Lower leg skin (tissue), 4 donors: ENCODE measurements around the gene RILPL2. TPM values are rescaled to one million over a fixed set of nuclear protein-coding genes. Genes with fewer than 3 reads are reported as not detected.

Experiments used
- DNase-seq, 2 donors: peaks; one replicate each; pipeline ENCODE4 v3.0.0-alpha.2; 2019; ENCODE audit warnings: low spot score in 2 of 2
- H3K4me3 ChIP-seq: fragments of 200-600 bp; sonication (generic); 2 replicates; pipeline ENCODE4 v1.5.1; 2017; ENCODE audit warnings: mild to moderate bottlenecking, low read depth; ENCODE audit not compliant: poor library complexity, severe bottlenecking
- POLR2A ChIP-seq, 2 donors: fragments of 450-650 bp; IDR thresholded peaks; one replicate each; pipeline ENCODE4 v1.6.1; 2016 to 2017; ENCODE audit warnings: antibody characterized with exemption in 2 of 2, mild to moderate bottlenecking in 1 of 2, moderate library complexity in 1 of 2
- WGBS, 2 donors: methylation state at CpG; one replicate each; pipeline ENCODE4 v1.1.5; 2018; 5-methylcytosine and 5-hydroxymethylcytosine counted together
- intact Hi-C: fragments of 100-400 bp; cut with DNase I; formaldehyde crosslinking; loops from one replicate; pipeline ENCODE4 v1.15.0; 2023; ENCODE audit warnings: low total_unique reads
- total RNA-seq, 4 donors: library from RNA; depleted of rRNA; stranded (reverse); fragments of >200 nt; gene quantifications; one replicate each; pipeline ENCODE4 v1.1.0, GENCODE V29; 2016
- TF ChIP-seq, protein P1 (sequence below), 3 donors: fragments of 450-650 bp; IDR thresholded peaks; one replicate each; pipeline ENCODE4 v1.5.1; 2016; ENCODE audit warnings: antibody characterized with exemption in 3 of 3, mild to moderate bottlenecking in 3 of 3, moderate library complexity in 2 of 3

RILPL2 gene
- total RNA-seq, 4 donors from 2014 or later = 2.8 to 5.6 (median 4.2) TPM

GRCh38 chr12:123401753-123402683, 34.5 kb downstream of the RILPL2 start:
- WGBS, 2 donors = 85 to 86% methylated on average over 14 to 15 of the region's 15 CpGs
- DNase-seq = no peak
- TF ChIP-seq, protein P1, sequence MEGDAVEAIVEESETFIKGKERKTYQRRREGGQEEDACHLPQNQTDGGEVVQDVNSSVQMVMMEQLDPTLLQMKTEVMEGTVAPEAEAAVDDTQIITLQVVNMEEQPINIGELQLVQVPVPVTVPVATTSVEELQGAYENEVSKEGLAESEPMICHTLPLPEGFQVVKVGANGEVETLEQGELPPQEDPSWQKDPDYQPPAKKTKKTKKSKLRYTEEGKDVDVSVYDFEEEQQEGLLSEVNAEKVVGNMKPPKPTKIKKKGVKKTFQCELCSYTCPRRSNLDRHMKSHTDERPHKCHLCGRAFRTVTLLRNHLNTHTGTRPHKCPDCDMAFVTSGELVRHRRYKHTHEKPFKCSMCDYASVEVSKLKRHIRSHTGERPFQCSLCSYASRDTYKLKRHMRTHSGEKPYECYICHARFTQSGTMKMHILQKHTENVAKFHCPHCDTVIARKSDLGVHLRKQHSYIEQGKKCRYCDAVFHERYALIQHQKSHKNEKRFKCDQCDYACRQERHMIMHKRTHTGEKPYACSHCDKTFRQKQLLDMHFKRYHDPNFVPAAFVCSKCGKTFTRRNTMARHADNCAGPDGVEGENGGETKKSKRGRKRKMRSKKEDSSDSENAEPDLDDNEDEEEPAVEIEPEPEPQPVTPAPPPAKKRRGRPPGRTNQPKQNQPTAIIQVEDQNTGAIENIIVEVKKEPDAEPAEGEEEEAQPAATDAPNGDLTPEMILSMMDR (IDR thresholded peaks at IDR 0.05) = no peak
- TF ChIP-seq POLR2A (IDR thresholded peaks at IDR 0.05) = no peak
- intact Hi-C loops = no loop called here
- H3K4me3 ChIP-seq = no peak overlapping the region

DNA sequence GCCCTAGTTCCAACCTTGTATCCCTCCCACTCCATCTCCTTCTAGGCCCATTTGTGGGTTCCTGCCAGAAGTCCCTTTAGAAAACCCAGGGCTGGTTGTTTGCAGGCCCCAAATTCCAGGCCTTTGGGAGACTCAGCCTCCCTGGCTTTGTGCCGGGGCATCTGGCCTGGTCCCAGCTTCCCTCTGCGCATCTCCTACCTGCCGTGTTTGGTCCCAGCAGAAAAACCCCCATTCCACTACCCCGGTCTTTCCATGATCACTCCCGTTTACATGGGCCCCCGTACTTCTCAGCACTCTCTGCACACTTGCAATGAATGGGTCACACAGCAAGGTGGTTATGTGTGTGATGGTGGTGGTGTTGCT, 37.2 kb downstream of the RILPL2 start:
- no peak overlapping the region for H3K4me3 ChIP-seq
- WGBS, 2 donors = 62 to 65% methylated on average over 6 of the region's 6 CpGs

GRCh38 chr12:123398550-123399254, 37.8 kb downstream of the RILPL2 start:
- intact Hi-C loops = no loop called here
- no peak overlapping the region for H3K4me3 ChIP-seq
- WGBS, 2 donors = 55 to 57% methylated on average over 10 to 12 of the region's 14 CpGs
- peak in 1 of 2 donors; percentile 85 for DNase-seq
- TF ChIP-seq, protein P1 (IDR thresholded peaks at IDR 0.05) = no peak
- TF ChIP-seq POLR2A (IDR thresholded peaks at IDR 0.05) = no peak

More for the DNA sequence above, 37.2 kb downstream of the RILPL2 start:
- TF ChIP-seq POLR2A (IDR thresholded peaks at IDR 0.05) = no peak
- TF ChIP-seq, protein P1 (IDR thresholded peaks at IDR 0.05) = no peak
- intact Hi-C loops = no loop called here
- no peak for DNase-seq

DNA sequence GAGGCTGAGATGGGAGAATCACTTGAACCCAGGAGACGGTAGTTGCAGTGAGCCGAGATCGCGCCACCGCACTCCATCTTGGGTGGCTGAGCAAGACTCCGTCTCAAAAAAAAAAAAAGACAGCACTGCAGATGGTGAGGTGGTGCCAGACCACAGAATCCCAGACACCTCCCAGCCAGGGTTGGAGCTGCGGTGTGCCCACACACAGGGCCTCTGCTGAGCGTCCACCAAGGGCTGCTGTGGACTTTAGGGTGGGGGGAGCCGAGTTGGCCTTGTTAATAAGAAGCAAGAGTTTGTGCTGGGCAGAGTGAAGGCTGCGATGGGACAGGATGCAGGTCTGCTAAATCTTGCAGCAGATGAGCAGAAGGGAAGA, 38.3 kb downstream of the RILPL2 start:
- no peak for DNase-seq
- 66 to 74% methylated on average over 10 of the region's 10 CpGs for whole genome bisulfite sequencing, 2 donors
- TF ChIP-seq POLR2A (IDR thresholded peaks at IDR 0.05) = no peak
- TF ChIP-seq, protein P1 (IDR thresholded peaks at IDR 0.05) = no peak
- intact Hi-C loops = no loop called here
- no peak overlapping the region for H3K4me3 ChIP-seq

GRCh38 chr12:123397400-123397799, 39.1 kb downstream of the RILPL2 start:
- intact Hi-C loops = no loop called here
- TF ChIP-seq, protein P1 (IDR thresholded peaks at IDR 0.05) = no peak
- TF ChIP-seq POLR2A (IDR thresholded peaks at IDR 0.05) = no peak
- DNase-seq = no peak
- no peak overlapping the region for H3K4me3 ChIP-seq
- WGBS, 2 donors = 75 to 84% methylated on average over 6 of the region's 6 CpGs
